Peyer's patch (tissue), 4 donors: ENCODE data around the gene ZNF549. TPM values are rescaled to one million over a fixed set of nuclear protein-coding genes. Genes with fewer than 3 reads are reported as not detected.
"Not testable (repeated sequence)": the region's sequence is repeated elsewhere in the genome, so short reads cannot be mapped to it uniquely, and the experiment has no call there.

Experiments
- DNase-seq, 3 donors: peaks; one replicate each; pipeline ENCODE4 v3.0.0-alpha.2; 2017 to 2019
- H3K27ac ChIP-seq, 4 donors: fragments of 200-600 bp; sonication (generic); one replicate each; pipeline ENCODE4 v1.5.1; 2016 to 2019
- H3K27me3 ChIP-seq, 2 donors: fragments of 200-600 bp; sonication (generic); one replicate each; pipeline ENCODE4 v1.5.1; 2019
- H3K36me3 ChIP-seq, 3 donors: fragments of 200-600 bp; sonication (generic); one replicate each; pipeline ENCODE4 v1.5.1; 2016 to 2019
- H3K4me1 ChIP-seq, 4 donors: fragments of 200-600 bp; sonication (generic); one replicate each; pipeline ENCODE4 v1.5.1; 2016 to 2019
- H3K4me3 ChIP-seq, 4 donors: fragments of 200-600 bp; sonication (generic); 1 replicate in 3 of 4; 2 replicates in 1 of 4; pipeline ENCODE4 v1.5.1; 2016 to 2019; ENCODE audit warnings: mild to moderate bottlenecking in 1 of 4
- H3K9me3 ChIP-seq, 4 donors: fragments of 200-600 bp; sonication (generic); one replicate each; pipeline ENCODE4 v1.5.1; 2016 to 2019; ENCODE audit warnings: mild to moderate bottlenecking in 1 of 4
- POLR2A ChIP-seq, 2 donors: fragments of 450-650 bp; IDR thresholded peaks; one replicate each; pipeline ENCODE4 v1.5.1; 2017; ENCODE audit warnings: antibody characterized with exemption in 2 of 2, mild to moderate bottlenecking in 2 of 2, moderate library complexity in 2 of 2
- total RNA-seq, 4 donors: library from RNA; depleted of rRNA; stranded (reverse); fragments of >200 nt; gene quantifications; one replicate each; pipeline ENCODE4 v1.1.0, GENCODE V29; 2016
- TF ChIP-seq, protein P1 (sequence below), 6 experiments: fragments of 450-650 bp in 4 of 6; fragments of 200-600 bp in 2 of 6; sonication (generic) in 1 of 6; IDR thresholded peaks; one replicate each; pipeline ENCODE4 v1.5.1; 2017 to 2019; ENCODE audit warnings: antibody characterized with exemption in 6 of 6, mild to moderate bottlenecking in 3 of 6, moderate library complexity in 1 of 6

Gene ZNF549
- 1 to 10 TPM; 4.0 to 7.4 (median 4.7) TPM for total RNA-seq

DNA sequence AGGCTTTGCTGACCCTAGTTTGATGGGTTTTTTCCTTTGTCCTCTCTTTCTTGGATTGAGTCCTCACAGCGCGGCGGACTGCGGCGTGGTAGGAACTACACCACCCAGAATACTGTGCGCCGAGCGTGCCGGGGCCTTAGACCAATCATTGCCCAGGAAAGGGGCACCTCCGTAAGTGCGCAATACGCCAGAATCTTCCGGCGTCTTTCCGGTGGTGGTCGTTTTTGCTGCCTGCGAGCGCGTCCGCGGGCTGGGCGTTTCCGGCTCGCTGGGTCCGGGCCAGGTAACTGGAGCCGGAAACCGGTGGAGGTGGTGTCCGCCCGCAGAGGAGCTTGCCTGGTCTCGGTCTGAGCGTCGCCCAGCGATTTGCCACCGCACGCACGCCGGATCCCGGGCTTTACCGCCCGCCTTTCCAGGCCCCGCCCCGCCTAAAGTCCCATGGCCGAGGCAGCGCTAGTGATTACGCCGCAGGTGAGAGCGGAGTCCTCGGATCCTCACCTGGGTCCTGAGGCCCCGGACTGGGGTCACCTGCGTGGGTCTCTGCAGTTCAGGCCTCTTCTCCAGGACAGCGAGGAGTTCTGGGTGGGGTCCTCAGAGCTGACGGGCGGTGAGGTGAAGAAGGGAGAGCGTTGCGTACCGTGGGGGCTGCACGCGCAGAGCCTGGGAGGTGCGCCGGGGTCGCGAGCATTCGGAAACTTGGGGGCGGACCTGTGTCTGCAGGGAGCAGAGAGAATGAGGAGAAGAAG lies at the start of gene ZNF549:
Gene ZNF549 (plus strand): TSS at position 221 of the 746 bp plus-strand sequence. CDS start 218 bp downstream, at position 439.
- Histone ChIP-seq H3K4me3 (peak within 1 kb of the TSS; percentile 79 to 93 (median 86)), H3K27me3 (no peaks in the 10 kb centered on the region), H3K4me1 (peaks cover 0 to 8% (median 0%) of the 10 kb centered on the region in 4 donors), H3K27ac (peak within 1 kb of the TSS; percentile 67 to 85 (median 79)), H3K36me3 (peaks cover 0 to 16% (median 0%) of the 10 kb centered on the region in 3 donors), H3K9me3 (peaks cover 0 to 24% (median under 1%) of the 10 kb centered on the region in 4 donors)
- no peak for TF ChIP-seq POLR2A (IDR thresholded peaks at IDR 0.05)
- TF ChIP-seq, protein P1, sequence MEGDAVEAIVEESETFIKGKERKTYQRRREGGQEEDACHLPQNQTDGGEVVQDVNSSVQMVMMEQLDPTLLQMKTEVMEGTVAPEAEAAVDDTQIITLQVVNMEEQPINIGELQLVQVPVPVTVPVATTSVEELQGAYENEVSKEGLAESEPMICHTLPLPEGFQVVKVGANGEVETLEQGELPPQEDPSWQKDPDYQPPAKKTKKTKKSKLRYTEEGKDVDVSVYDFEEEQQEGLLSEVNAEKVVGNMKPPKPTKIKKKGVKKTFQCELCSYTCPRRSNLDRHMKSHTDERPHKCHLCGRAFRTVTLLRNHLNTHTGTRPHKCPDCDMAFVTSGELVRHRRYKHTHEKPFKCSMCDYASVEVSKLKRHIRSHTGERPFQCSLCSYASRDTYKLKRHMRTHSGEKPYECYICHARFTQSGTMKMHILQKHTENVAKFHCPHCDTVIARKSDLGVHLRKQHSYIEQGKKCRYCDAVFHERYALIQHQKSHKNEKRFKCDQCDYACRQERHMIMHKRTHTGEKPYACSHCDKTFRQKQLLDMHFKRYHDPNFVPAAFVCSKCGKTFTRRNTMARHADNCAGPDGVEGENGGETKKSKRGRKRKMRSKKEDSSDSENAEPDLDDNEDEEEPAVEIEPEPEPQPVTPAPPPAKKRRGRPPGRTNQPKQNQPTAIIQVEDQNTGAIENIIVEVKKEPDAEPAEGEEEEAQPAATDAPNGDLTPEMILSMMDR (IDR thresholded peaks at IDR 0.05), result no peak
- peak; percentile 88 to 95 (median 91) for DNase-seq

DNA sequence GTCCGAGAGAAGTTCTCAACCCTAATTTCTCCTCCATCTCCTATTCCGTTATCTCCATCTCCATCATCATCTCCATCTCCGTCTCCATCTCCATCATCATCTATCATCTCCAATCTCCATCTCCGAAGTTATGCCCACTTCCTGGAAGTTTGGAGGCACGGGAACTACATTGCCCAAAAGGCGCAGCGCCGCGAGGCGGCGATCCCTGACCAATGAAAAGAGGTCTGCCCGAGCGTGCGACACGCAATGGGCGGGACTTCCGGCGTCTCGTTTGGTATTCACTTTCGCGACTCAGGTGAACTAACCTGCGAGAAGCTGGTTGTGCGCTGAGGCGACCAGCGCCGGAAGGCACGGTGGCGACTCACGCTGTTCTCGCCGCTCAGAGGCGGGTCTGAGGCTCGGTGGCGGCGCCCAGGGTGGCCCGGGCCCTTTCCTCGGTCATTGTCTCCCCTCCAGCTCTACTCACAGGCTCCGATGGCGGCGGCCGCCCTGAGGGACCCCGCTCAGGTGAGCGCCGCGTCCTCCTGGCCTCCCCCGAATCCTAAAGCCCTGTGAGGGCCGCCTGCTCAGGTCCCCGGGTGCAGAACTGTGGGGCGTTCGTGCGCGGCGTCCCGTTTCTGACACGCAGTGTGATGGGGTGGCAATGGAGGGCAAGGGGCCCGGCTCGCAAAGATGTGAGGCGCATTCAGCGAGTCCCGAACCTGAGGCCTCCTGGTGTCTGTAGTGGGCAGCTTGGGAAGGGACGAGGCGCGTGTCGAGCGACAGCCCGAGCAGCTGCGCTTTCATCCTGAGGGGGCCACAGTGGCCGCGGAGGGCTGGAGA lies 39.5 kb upstream of the ZNF549 start, which contains the start of gene ZNF419:
Gene ZNF419 (plus strand): TSS at position 274 of the 822 bp plus-strand sequence. CDS start 201 bp downstream, at position 475.
- Histone ChIP-seq H3K36me3 (peaks cover 0 to 25% (median 0%) of the 10 kb centered on the region in 3 donors), H3K4me3 (peak within 1 kb of the TSS; percentile 59 to 100 (median 74)), H3K27ac (peak within 1 kb of the TSS; percentile 50 to 78 (median 68))
- not testable (repeated sequence) for H3K4me1 ChIP-seq, H3K27me3 ChIP-seq, H3K9me3 ChIP-seq
- TF ChIP-seq, protein P1 (IDR thresholded peaks at IDR 0.05), result peak in 1 of 6 experiments; percentile 19
- TF ChIP-seq POLR2A (IDR thresholded peaks at IDR 0.05), result peak; percentile 37 to 40
- DNase-seq, result peak; percentile 93 to 98 (median 96)

DNA sequence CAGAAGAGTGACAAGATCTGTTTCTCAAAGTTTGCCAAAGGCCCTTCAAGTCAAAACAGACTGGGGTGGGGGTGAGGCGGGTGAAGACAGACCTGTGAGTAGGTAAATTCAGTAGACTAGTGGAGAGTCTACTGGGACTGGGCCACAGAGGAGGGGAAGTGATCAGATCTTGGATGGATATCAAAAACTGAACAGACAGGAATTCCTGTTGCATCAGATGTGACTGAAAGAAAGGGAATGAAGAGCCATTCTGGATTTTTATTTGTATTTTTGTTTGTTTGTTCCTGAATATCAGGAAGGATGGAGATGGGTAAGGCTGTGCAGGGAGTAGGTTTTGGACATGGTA lies 38.9 kb upstream of the ZNF549 start:
- H3K4me1 ChIP-seq, H3K27ac ChIP-seq, H3K4me3 ChIP-seq: not testable (repeated sequence)

DNA sequence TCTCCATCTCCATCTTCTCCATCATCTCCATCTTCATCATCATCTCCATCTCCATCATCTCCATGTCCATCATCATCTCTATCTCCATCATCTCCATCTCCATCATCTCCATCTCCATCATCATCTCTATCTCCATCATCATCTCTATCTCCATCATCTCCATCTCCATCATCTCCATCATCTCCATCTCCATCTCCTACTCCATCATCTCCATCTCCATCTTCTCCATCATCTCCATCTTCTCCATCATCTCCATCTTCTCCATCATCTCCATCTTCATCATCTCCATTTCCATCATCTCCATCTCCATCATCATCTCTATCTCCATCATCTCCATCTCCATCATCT lies 27.9 kb upstream of the ZNF549 start:
- not testable (repeated sequence) for H3K27ac ChIP-seq, H3K4me1 ChIP-seq, H3K27me3 ChIP-seq, H3K4me3 ChIP-seq, DNase-seq
- Histone ChIP-seq H3K36me3 (peaks cover 0 to 28% (median 0%) of the 10 kb centered on the region in 3 donors), H3K9me3 (peaks cover 0 to 25% (median 0%) of the 10 kb centered on the region in 4 donors)

More for the DNA sequence above, 38.9 kb upstream of the ZNF549 start:
- Histone ChIP-seq H3K36me3 (peaks cover 0 to 31% (median 0%) of the 10 kb centered on the region in 3 donors), H3K9me3 (peaks cover 0 to 13% (median 0%) of the 10 kb centered on the region in 4 donors)
- not testable (repeated sequence) for H3K27me3 ChIP-seq, DNase-seq

DNA sequence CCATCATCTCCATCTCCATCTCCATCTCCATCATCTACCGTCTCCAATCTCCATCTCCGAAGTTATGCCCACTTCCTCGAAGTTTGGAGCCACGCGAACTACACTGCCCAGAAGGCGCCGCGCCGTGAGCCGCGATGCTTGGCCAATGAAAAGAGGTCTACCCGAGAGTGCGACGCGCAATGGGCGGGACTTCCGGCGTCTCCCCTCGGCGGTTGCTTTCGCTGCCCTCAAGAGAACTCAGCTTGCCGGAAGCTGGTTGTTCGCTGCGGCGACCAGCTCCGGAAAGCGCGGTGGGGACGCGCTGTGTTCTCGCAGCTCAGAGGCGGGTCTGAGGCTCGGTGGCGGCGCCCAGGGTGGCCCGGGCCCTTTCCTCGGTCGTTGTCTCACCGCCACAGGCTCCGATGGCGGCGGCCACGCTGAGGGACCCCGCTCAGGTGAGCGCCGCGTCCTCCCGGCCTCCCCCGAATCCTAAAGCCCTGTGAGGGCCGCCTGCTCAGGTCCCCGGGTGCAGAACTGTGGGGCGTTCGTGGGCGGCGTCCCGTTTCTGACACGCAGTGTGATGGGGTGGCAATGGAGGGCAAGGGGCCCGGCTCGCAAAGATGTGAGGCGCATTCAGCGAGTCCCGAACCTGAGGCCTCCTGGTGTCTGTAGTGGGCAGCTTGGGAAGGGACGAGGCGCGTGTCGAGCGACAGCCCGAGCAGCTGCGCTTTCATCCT lies 27.3 kb upstream of the ZNF549 start, which contains the start of gene ZNF773:
Gene ZNF773 (plus strand): TSS at position 259 of the 716 bp plus-strand sequence. CDS start 143 bp downstream, at position 402.
- DNase-seq, result peak; percentile 94 to 98 (median 96)
- H3K9me3 ChIP-seq, result peaks cover 0 to 25% (median 0%) of the 10 kb centered on the region in 4 donors
- peak within 1 kb of the TSS; percentile 58 to 98 (median 78) for H3K4me3 ChIP-seq
- peaks cover 0 to 32% (median 0%) of the 10 kb centered on the region in 3 donors for H3K36me3 ChIP-seq
- H3K27ac ChIP-seq, result peak within 1 kb of the TSS; percentile 81 to 90 (median 88)
- not testable (repeated sequence) for H3K4me1 ChIP-seq, H3K27me3 ChIP-seq
- peak; percentile 57 to 58 for TF ChIP-seq POLR2A (IDR thresholded peaks at IDR 0.05)

DNA sequence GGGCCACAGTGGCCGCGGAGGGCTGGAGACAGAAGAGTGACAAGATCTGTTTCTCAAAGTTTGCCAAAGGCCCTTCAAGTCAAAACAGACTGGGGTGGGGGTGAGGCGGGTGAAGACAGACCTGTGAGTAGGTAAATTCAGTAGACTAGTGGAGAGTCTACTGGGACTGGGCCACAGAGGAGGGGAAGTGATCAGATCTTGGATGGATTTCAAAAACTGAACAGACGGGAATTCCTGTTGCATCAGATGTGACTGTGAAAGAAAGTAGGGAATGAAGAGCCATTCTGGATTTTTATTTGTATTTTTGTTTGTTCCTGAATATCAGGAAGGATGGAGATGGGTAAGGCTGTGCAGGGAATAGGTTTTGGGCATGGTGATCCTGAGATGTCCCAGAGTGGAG lies 26.8 kb upstream of the ZNF549 start:
- H3K4me1 ChIP-seq, H3K27me3 ChIP-seq, DNase-seq, H3K27ac ChIP-seq: not testable (repeated sequence)
- peaks cover 0 to 38% (median 0%) of the 10 kb centered on the region in 3 donors for H3K36me3 ChIP-seq
- H3K4me3 ChIP-seq, result peak overlapping the region in 2 of 4 donors; percentile 26 to 98
- peaks cover 0 to 25% (median 0%) of the 10 kb centered on the region in 4 donors for H3K9me3 ChIP-seq

DNA sequence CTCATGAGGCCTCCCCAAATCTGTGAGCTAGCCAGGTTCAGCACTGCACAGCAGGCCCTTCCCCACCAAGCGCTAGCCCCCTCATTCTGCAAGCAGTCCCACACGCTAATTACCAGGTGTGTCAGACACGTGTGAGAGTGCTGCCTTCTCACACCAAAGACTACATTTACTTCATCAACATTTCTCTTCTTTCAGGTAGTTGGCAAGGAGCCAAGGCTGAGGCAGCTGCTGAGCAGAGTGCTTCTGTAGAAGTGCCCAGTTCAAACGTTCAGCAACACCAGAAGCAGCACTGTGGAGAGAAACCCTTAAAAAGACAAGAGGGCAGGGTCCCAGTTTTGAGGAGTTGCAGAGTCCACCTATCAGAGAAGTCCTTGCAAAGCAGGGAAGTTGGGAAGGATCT lies 21.0 kb upstream of the ZNF549 start:
- Histone ChIP-seq H3K27ac (no peak overlapping the region), H3K9me3 (peaks cover 0 to 47% (median 3%) of the 10 kb centered on the region in 4 donors), H3K27me3 (no peaks in the 10 kb centered on the region), H3K4me1 (peaks cover 0 to under 1% (median 0%) of the 10 kb centered on the region in 4 donors), H3K4me3 (no peak overlapping the region), H3K36me3 (peaks cover 0 to 69% (median 0%) of the 10 kb centered on the region in 3 donors)
- no peak for DNase-seq
- TF ChIP-seq, protein P1 (IDR thresholded peaks at IDR 0.05), result no peak
- TF ChIP-seq POLR2A (IDR thresholded peaks at IDR 0.05), result no peak
